GM10248 (cell line): ENCODE results near the gene F7.

Experiments used
- CTCF ChIA-PET: fragments of 300-600 bp; sonication (Branson Sonifier 250); formaldehyde crosslinking; extraction: SDS; loops from one replicate; lab custom pipeline; 2021; ENCODE audit warnings: antibody characterized with exemption; lab: Yijun Ruan, JAX
- POLR2A ChIA-PET: fragments of 350-650 bp; sonication (Branson Sonifier 250); formaldehyde crosslinking; extraction: SDS; loops from one replicate; lab custom pipeline; 2020; ENCODE audit warnings: antibody characterized with exemption; lab: Yijun Ruan, JAX
- DNase-seq: peaks from one replicate; pipeline ENCODE4 v3.0.0; 2012; ENCODE audit errors: extremely low spot score
- CTCF ChIP-seq: IDR thresholded peaks from 2 replicates; pipeline ENCODE4 v1.5.1; 2012; ENCODE audit warnings: mild to moderate bottlenecking, low read depth; ENCODE audit errors: extremely low read depth, missing control alignments, control extremely low read depth

F7 gene

GRCh38 chr13:113169277-113170272 lies 64.0 kb downstream of the F7 start:
- POLR2A ChIA-PET, result no interaction called here
- DNase-seq, result no peak
- CTCF ChIA-PET, result interaction anchor here (1.3 to 3.0 kb wide), 3 partner anchors 9 to 14 kb away, joined by 4 to 8 read pairs (median 4); no protein-coding TSS in a partner anchor
- no peak for TF ChIP-seq CTCF
